ENCODE results near the gene ZDHHC14.

Gene ZDHHC14

DNA sequence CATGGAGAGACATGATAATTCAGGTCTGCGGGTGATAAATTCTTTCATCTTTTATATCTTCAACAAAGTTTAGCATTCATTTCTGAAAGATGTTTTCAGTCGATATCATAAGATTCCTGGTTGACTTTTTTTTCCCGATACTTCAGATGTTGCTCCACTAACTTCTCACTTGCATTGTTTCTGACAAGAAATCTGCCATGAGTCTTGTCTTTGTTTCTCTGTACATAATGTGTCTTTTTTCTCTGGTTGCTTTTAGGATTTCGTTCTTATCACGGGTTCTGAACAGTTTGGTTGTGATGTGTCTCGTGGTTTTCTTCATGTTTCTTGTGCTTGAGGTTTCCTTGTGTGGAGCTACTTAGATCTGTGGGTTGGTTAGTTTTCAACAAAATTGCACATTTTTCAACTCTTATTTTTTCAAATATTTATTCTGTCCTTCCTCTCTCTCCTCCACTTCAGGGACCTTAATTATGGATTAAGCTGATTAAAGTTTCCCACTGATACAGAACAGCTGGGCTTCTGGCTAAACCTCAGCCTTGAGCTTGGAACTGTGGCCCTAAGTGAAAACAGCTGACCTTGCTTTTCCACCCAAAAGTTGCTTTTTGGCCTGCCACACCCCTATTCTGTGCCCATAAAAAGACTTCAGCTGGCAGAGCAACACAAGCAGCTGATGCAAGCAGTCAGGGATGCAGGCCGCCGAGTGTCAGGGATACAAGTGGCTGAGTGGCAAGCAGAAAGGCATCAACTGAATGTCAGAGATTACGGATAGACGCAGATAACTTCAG, 344.2 kb downstream of the ZDHHC14 start:
- no peak for DNase-seq

DNA sequence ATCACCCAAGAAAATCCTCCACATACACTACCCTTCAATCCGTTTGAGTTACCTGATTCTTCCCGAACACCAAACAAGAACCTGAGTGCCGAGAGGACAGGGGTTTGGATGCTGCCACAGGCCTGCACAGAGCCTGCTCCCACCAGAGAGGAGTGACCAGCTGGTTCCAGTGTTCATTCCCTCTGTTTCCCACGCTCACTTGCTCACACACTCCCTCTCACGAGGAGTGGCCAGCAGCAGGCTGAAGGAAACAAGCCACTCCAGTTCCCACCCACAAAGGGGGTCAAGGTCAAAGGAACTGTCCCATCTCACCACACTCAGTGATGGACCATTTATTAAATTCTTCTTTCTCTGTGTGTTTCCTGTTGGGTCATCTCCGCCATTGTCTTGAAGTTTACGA, 344.8 kb downstream of the ZDHHC14 start:
- DNase-seq: no peak

DNA sequence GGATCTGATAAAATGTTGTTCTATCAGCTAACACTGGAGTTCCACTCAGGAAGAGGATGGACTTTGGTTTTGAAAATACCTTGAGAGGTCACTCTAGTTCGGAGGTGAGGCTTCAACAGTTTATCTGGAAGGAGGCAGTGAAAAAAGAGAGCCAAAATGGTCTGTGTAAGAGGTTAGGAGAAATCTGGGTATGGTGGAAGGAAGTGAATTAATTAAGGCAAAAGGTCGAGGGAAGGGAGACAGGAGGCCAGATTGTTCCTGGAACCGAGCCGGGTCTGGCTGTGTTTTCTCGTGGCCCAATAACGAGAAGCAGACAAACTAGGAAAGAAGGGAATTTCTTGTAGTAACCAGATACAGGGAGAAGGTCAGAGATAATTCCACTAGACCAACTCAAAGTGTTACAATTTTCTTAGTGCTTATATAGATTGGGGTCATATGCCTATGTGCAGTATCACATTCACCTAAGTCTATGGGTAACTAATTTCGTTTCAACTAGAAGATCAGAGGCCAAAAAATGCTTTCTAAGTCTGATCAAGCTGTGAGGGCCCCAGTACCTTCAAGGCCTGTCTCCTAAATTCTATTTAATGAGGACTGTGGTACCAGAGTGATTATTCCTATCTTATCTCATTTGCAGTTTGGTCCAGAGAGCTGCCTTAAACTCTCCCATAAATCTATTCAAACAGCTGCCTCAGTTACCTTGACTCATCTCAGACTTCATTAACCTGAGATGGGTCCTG, 346.1 kb downstream of the ZDHHC14 start:
- no peak for DNase-seq

All from NCI-H69 (cell line).